Left kidney (tissue), 2 donors: ENCODE data around the gene MGAT4B. TPM values are rescaled to one million over a fixed set of nuclear protein-coding genes. Genes with fewer than 3 reads are reported as not detected.
A peak's percentile ranks its signal among the peaks of the same experiment; 100 is the strongest.

Experiments
- DNase-seq: peaks from one replicate; pipeline ENCODE4 v3.0.0-alpha.2; 2013
- polyA plus RNA-seq: library from polyadenylated mRNA; unstranded; fragments of 120-200 nt; gene quantifications from one replicate; pipeline ENCODE4 v1.2.1, GENCODE V29; 2013; ENCODE audit not compliant: insufficient read length

The MGAT4B gene
- polyA plus RNA-seq, 1 donor: 159 TPM

GRCh38 chr5:179812997-179813607, 6.4 kb upstream of the MGAT4B start:
- no peak for DNase-seq

- no peak for DNase-seq
Observed at GRCh38 chr5:179812135-179812825, 5.6 kb upstream of the MGAT4B start.

- DNase-seq: no peak
Observed at GRCh38 chr5:179805529-179806249, 977 bp downstream of the MGAT4B start.

- DNase-seq: no peak
Observed at GRCh38 chr5:179805070-179805528, 1.6 kb downstream of the MGAT4B start.

- no peak for DNase-seq
Observed at GRCh38 chr5:179804555-179804947, 2.1 kb downstream of the MGAT4B start.

- DNase-seq: no peak
Observed at GRCh38 chr5:179803651-179804554, 2.8 kb downstream of the MGAT4B start.

- no peak for DNase-seq
Observed at GRCh38 chr5:179802950-179803562, 3.6 kb downstream of the MGAT4B start.

- no peak for DNase-seq
Observed at GRCh38 chr5:179802207-179802883, 4.3 kb downstream of the MGAT4B start.

GRCh38 chr5:179801304-179802206, 5.1 kb downstream of the MGAT4B start:
- DNase-seq: peak; percentile 71

GRCh38 chr5:179800696-179801201, 5.9 kb downstream of the MGAT4B start:
- DNase-seq: no peak

GRCh38 chr5:179800071-179800695, 6.5 kb downstream of the MGAT4B start:
- DNase-seq: no peak

- no peak for DNase-seq
Observed at GRCh38 chr5:179799644-179799973, 7.1 kb downstream of the MGAT4B start.

- DNase-seq: no peak
Observed at GRCh38 chr5:179798771-179799643, 7.7 kb downstream of the MGAT4B start.

GRCh38 chr5:179798144-179798770, 8.4 kb downstream of the MGAT4B start:
- DNase-seq: no peak

GRCh38 chr5:179797741-179798140, 8.9 kb downstream of the MGAT4B start:
- no peak for DNase-seq

- no peak for DNase-seq
Observed at GRCh38 chr5:179796877-179797608, 9.6 kb downstream of the MGAT4B start.
